ENCODE data around the gene PDPK1. TPM values are rescaled to one million over a fixed set of nuclear protein-coding genes. Genes with fewer than 3 reads are reported as not detected.

The PDPK1 gene
- total and polyA plus RNA-seq, 4 donors: 12.1 to 28.1 (median 18.2) TPM

DNA sequence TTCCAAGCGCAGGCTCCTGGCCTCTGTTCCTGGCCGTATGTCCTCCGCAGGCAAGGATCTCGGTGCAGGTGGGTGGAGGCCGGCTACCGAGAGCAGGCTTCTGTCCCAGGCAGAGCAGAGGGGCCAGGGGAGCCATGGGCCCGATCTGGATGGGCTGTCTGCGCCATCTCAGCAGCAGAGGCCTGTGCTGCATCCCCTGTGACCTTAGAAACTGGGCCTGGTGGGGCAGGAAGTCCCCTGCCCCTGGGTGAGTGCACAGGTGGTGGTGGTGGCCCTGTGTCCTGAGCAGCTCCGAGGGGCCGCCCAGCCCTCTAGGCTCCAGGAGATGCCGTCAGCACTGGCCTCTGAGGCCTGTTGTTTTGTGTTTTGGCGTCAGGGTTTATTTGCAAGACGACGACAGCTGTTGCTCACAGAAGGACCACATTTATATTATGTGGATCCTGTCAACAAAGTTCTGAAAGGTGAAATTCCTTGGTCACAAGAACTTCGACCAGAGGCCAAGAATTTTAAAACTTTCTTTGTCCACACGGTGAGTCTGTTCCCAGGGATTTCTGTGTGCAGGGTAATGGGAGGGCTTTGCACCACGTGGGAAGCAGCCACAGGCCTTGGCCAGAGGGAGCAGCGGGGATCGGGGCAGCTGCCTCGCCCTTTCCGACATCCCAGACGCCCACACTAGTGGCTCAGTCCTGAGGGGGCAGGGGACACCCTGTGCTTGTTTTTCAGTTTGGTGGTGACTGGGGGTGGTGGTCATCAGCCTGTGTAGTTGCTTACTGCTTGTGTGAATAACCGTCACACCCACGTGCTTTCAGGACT lies 59.1 kb downstream of the PDPK1 start:
- no peak overlapping the region for H3K4me3 ChIP-seq (ENCODE audit: low read depth in 1 of 3, low read length in 3 of 3)
- H3K9me3 ChIP-seq (ENCODE audit: control insufficient read depth in 4 of 4, low read length in 3 of 4): no peaks in the 10 kb centered on the region
- no peak overlapping the region for H3K9ac ChIP-seq (ENCODE audit: low read depth in 1 of 2, low read length in 2 of 2)
- no peak overlapping the region for H3K27ac ChIP-seq (ENCODE audit: low read depth in 1 of 2, low read length in 2 of 2)
- H3K27me3 ChIP-seq (ENCODE audit: control insufficient read depth in 4 of 4, insufficient read depth in 4 of 4, low read length in 3 of 4): no peaks in the 10 kb centered on the region
- DNase-seq (ENCODE audit: low spot score): no peak
- H3K4me1 ChIP-seq (ENCODE audit: control insufficient read depth in 4 of 4, insufficient read depth in 4 of 4, low read length in 3 of 4): no peaks in the 10 kb centered on the region
- peaks cover 22 to 42% (median 30%) of the 10 kb centered on the region in 4 donors for H3K36me3 ChIP-seq (ENCODE audit: control insufficient read depth in 4 of 4, insufficient read depth in 3 of 4, low read depth in 1 of 4, low read length in 3 of 4)
- no peak for TF ChIP-seq EGR1 (IDR thresholded peaks at IDR 0.05; ENCODE audit: low read depth in 2 of 2)
- no peak for TF ChIP-seq FOXA2 (IDR thresholded peaks at IDR 0.05)
- TF ChIP-seq RXRA (IDR thresholded peaks at IDR 0.05): no peak
- TF ChIP-seq HNF4G (IDR thresholded peaks at IDR 0.05): no peak
- TF ChIP-seq, protein P1, sequence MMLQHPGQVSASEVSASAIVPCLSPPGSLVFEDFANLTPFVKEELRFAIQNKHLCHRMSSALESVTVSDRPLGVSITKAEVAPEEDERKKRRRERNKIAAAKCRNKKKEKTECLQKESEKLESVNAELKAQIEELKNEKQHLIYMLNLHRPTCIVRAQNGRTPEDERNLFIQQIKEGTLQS (IDR thresholded peaks at IDR 0.05): no peak
- TF ChIP-seq, protein P2, sequence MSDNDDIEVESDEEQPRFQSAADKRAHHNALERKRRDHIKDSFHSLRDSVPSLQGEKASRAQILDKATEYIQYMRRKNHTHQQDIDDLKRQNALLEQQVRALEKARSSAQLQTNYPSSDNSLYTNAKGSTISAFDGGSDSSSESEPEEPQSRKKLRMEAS (IDR thresholded peaks at IDR 0.05): no peak
- TF ChIP-seq FOXA1 (IDR thresholded peaks at IDR 0.05): no peak
- TF ChIP-seq RAD21 (IDR thresholded peaks at IDR 0.05): no peak
- no peak for TF ChIP-seq NR2F2 (IDR thresholded peaks at IDR 0.05)
- no peak for TF ChIP-seq JUND (IDR thresholded peaks at IDR 0.05)
- TF ChIP-seq, protein P3, sequence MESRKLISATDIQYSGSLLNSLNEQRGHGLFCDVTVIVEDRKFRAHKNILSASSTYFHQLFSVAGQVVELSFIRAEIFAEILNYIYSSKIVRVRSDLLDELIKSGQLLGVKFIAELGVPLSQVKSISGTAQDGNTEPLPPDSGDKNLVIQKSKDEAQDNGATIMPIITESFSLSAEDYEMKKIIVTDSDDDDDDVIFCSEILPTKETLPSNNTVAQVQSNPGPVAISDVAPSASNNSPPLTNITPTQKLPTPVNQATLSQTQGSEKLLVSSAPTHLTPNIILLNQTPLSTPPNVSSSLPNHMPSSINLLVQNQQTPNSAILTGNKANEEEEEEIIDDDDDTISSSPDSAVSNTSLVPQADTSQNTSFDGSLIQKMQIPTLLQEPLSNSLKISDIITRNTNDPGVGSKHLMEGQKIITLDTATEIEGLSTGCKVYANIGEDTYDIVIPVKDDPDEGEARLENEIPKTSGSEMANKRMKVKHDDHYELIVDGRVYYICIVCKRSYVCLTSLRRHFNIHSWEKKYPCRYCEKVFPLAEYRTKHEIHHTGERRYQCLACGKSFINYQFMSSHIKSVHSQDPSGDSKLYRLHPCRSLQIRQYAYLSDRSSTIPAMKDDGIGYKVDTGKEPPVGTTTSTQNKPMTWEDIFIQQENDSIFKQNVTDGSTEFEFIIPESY (IDR thresholded peaks at IDR 0.05): no peak
- no peak for TF ChIP-seq TAF1 (conservative IDR thresholded peaks at IDR 0.05)
- TF ChIP-seq, protein P4, sequence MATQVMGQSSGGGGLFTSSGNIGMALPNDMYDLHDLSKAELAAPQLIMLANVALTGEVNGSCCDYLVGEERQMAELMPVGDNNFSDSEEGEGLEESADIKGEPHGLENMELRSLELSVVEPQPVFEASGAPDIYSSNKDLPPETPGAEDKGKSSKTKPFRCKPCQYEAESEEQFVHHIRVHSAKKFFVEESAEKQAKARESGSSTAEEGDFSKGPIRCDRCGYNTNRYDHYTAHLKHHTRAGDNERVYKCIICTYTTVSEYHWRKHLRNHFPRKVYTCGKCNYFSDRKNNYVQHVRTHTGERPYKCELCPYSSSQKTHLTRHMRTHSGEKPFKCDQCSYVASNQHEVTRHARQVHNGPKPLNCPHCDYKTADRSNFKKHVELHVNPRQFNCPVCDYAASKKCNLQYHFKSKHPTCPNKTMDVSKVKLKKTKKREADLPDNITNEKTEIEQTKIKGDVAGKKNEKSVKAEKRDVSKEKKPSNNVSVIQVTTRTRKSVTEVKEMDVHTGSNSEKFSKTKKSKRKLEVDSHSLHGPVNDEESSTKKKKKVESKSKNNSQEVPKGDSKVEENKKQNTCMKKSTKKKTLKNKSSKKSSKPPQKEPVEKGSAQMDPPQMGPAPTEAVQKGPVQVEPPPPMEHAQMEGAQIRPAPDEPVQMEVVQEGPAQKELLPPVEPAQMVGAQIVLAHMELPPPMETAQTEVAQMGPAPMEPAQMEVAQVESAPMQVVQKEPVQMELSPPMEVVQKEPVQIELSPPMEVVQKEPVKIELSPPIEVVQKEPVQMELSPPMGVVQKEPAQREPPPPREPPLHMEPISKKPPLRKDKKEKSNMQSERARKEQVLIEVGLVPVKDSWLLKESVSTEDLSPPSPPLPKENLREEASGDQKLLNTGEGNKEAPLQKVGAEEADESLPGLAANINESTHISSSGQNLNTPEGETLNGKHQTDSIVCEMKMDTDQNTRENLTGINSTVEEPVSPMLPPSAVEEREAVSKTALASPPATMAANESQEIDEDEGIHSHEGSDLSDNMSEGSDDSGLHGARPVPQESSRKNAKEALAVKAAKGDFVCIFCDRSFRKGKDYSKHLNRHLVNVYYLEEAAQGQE (IDR thresholded peaks at IDR 0.05): no peak
- TF ChIP-seq, protein P5, sequence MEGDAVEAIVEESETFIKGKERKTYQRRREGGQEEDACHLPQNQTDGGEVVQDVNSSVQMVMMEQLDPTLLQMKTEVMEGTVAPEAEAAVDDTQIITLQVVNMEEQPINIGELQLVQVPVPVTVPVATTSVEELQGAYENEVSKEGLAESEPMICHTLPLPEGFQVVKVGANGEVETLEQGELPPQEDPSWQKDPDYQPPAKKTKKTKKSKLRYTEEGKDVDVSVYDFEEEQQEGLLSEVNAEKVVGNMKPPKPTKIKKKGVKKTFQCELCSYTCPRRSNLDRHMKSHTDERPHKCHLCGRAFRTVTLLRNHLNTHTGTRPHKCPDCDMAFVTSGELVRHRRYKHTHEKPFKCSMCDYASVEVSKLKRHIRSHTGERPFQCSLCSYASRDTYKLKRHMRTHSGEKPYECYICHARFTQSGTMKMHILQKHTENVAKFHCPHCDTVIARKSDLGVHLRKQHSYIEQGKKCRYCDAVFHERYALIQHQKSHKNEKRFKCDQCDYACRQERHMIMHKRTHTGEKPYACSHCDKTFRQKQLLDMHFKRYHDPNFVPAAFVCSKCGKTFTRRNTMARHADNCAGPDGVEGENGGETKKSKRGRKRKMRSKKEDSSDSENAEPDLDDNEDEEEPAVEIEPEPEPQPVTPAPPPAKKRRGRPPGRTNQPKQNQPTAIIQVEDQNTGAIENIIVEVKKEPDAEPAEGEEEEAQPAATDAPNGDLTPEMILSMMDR (IDR thresholded peaks at IDR 0.05; ENCODE audit: low read depth, low read length, missing input control): no peak
- no peak for TF ChIP-seq YY1 (IDR thresholded peaks at IDR 0.05)
- no peak for TF ChIP-seq GABPA (IDR thresholded peaks at IDR 0.05 in 1 of 2, conservative IDR thresholded peaks at IDR 0.05 in 1 of 2)
- TF ChIP-seq SP1 (IDR thresholded peaks at IDR 0.05): no peak
- TF ChIP-seq HNF4A (conservative IDR thresholded peaks at IDR 0.05): no peak
- 94% methylated on average over 24 of the region's 24 CpGs for WGBS
